IPS-NIHi7 (cell line): ENCODE data around the gene RARRES1.

Source experiments
- DNase-seq: peaks from one replicate; pipeline ENCODE4 v3.0.0; 2012; ENCODE audit warnings: mixed read lengths; ENCODE audit errors: extremely low spot score

Gene RARRES1

GRCh38 chr3:158735296-158736033, 3.2 kb upstream of the RARRES1 start:
- DNase-seq: no peak

GRCh38 chr3:158733656-158734055, 1.4 kb upstream of the RARRES1 start:
- no peak for DNase-seq

DNA sequence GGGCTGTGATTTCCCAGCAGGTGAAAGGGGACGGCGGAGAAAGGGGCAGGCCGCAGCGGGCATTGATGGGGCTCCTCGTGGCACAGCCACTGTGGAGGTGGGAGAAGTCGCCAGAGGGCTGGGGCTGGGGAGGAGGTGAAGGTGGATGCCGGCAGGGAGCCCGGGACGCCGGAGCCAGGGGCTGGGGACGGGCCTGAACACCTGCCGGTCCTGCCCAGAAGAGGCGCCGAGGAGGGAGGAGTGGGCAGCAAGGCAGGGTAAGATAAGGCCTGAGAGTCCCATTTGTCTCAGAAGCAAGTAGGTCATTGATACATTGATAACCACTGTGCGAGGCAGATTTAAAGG, 571 bp upstream of the RARRES1 start:
- DNase-seq: peak; percentile 56

DNA sequence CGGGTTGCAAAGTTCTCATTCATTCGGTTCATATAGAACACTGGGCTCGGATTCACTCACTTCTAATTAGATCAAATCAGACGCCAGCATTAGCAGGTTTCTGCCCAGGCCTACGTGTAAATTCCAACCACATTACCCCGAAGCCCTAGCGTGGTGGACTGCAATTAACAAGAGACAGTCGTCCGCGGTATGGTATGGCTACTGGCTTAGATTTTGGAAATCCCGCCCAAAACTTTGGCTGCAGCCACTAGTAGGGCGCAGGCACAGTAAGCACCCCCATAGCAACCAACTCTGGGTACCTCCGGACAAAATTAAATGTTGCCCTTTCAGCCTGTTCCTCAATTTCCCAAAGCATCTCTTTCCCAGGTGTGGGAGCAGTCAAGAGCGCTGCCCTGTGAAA, 771 bp downstream of the RARRES1 start:
- DNase-seq: no peak

DNA sequence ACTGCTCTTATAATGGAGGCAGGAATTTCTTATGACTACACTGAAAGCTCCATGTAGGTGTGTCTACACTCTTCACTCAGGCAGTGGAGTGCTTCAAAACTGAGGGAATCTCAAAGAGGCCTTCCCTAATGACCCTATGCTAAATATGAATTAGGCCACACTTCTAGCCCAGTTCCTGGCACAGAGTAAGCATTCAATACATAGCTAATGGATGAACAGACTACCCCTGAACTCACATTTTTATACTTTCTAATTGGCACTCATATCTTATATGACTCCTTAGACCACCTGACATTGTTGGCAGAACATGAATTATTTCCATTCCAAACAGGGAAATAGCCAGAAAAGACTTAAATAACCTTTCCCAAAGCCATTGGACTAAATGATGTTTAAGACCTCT, 3.4 kb downstream of the RARRES1 start:
- no peak for DNase-seq

- no peak for DNase-seq
Observed at GRCh38 chr3:158728061-158728377, 4.2 kb downstream of the RARRES1 start.

GRCh38 chr3:158727206-158728060, 4.8 kb downstream of the RARRES1 start:
- DNase-seq: peak; percentile 74

DNA sequence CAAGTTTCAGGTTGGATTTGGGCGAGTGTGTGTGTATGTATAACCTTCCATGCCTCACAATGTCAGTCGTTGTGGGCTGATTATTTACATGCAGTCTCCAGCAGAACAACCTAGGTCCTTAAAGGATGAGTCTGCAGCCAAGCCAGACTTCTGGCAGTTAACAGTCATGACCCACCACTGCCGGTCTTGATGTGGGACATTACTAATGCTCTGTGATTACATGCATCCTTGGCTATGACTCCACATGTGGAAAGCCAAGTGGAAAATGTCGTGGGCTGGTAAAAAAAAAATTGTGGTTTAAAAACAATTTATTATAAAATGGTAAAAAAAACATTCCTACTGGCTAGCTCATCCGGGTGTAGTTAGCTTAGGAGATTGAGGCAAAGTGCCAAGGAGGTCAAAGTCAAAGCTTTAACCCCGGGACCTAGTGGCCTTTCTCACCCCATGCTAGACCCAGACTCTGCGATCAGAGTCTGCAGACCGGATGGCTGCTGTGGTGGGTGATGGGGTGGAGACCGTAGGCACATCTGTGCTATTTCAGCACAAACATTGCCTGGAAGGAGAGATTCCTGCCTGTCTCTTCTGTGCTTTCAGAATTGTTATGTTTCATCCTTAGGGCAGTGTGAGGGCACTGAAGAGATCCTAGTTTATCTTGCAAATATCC, 6.8 kb downstream of the RARRES1 start:
- no peak for DNase-seq

DNA sequence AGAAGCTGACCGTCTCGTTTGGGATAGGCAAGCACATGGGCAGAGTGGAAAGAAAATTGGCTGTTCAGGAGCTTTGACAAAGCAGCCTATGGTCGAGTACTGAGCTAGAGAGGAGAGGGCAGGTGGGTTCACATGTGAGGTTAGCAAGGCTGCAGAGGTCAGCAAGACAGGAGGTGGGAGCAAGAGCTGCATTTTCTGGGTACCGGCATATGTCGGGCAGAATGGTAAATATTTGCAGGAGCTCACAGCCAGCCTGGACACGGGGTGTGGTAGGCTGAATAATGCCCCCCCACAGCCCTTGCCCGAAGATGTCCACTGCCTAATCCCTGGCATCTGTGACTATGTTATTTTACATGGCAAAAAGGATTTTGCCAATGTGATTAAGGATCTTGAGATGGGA, 8.3 kb downstream of the RARRES1 start:
- DNase-seq: no peak

- DNase-seq: no peak
Observed at GRCh38 chr3:158722108-158722507, 10.1 kb downstream of the RARRES1 start.

DNA sequence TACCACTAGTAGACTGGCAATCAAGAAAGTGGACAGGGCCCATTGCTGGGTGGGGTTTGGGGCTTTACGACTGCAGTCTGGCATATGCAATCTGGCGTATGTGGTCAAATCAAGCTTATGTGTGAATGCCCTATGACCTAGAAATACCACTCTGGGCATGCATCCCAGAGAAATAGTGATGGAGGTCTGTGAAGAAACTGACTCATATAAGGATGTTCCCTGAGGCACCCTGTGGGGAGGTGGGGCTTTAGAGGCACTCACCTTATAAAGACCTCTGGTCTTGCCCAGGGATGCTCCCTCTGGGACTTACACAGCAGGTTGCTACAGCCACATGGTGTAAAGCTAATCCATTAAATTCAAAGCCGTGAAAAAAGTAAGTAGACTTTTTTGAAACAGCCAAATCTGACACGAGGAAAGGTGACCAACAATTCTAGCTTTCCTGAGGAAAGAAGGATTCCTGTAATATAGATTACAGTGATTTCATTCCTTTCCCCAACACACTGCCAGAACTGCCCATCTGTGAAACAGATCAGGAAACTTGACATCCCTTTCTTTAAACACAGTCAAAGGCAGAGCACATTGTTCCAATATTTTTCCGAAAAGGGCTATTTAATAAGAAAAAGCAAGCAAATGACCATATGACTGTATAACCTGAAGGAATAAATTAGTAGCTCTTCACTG, 13.6 kb downstream of the RARRES1 start:
- DNase-seq: no peak

- no peak for DNase-seq
Observed at GRCh38 chr3:158717576-158717975, 14.7 kb downstream of the RARRES1 start.

DNA sequence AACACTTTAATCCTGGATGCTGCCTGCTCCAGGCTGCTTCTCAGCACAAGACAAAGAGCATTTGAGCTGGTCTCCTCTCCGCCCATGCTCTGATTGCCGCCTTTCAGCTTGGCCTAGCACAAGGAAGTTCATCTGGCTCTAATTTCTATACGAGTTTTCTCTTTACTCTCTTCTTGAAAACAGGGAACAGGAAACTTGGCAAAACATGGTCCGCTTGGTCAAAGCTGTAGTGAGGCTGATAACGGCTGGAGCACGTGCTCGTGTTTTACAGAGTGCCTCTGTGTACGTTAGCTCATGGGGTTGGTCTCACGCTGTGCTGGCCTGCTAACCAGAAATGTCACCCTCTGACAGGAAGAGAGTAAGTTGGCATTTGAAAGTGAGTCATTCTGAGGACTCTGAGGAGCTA, 19.2 kb downstream of the RARRES1 start:
- DNase-seq: peak; percentile 66

- DNase-seq: no peak
Observed at GRCh38 chr3:158712443-158712842, 19.8 kb downstream of the RARRES1 start.

DNA sequence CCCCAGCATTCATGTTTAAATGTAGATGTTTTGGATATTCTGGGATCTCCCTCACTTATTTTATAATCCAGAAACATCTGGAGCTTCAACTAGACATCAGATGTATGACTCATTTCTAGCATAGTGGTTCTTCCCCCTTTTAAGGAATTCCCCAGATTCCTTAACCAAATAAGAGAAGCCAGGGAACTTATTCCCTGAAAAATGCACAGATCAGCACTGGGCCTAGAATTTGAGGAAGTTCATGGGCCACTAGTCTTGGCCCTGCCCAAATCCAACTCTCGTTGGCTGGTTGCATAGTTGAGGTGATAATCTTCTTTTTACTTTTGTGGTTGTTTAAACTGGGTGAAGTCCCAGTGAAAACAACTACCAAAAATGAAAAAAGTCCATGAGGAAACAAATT, 20.4 kb downstream of the RARRES1 start:
- DNase-seq: no peak

GRCh38 chr3:158710601-158711000, 21.7 kb downstream of the RARRES1 start:
- DNase-seq: no peak

GRCh38 chr3:158709666-158710083, 22.6 kb downstream of the RARRES1 start:
- DNase-seq: no peak

DNA sequence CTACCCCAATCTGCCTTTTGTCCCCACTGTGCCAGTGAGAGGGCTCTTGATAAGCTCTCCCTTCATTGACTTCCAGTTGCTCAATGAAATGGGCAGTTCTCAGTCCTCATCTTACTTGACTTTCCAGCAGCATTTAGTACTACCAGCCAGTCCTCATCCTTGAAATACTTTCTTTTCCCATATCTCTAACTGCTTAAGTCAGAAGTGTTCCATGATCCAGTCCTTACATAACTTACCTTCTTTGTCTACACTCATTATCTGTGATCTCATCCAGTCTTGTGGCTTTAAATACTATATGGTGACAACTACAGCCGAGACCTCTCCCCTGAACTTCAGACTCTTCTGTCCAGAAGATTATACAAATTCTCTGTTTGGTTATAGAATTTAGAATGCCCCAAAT, 28.7 kb downstream of the RARRES1 start:
- DNase-seq: no peak

GRCh38 chr3:158702815-158703481, 29.3 kb downstream of the RARRES1 start:
- DNase-seq: no peak

- DNase-seq: no peak
Observed at GRCh38 chr3:158701420-158702065, 30.7 kb downstream of the RARRES1 start.

DNA sequence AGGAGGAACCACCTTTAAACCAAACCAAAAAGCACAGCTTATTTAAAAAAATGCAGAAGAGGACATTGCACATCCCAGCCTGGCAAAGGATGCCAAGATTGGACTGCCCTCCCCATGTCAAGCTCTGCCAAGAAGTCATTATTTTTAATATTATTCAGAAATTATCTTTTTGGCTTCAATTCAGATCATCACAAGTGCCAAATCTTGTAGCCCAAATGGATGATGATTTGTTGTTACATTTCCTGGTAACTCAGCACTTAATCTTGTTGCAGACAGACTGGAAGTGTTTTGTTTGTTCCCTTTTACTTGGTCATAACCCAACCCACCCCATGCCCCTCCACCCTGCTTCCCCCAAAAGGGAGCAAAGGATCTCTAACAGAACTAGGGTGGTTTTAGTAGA, 31.7 kb downstream of the RARRES1 start:
- DNase-seq: no peak
